SK-N-SH treated with all-trans-retinoic acid at 6 μM for 48 hours (cell line): ENCODE measurements around the gene VPS29.

Experiments
- PPARA ChIP-seq: fragments of 250-450 bp; sonication (Bioruptor Pico); IDR thresholded peaks from 2 replicates; pipeline ENCODE4 v1.5.0; 2020; ENCODE audit warnings: mild to moderate bottlenecking, borderline replicate concordance
- ZNF70 ChIP-seq: fragments of 450-650 bp; formaldehyde crosslinking; IDR thresholded peaks from 2 replicates; pipeline ENCODE4 v1.5.0; 2020; ENCODE audit warnings: mild to moderate bottlenecking, moderate library complexity
- TF ChIP-seq, protein P1 (sequence below): fragments of 250-450 bp; sonication (Bioruptor Pico); IDR thresholded peaks from 2 replicates; pipeline ENCODE4 v1.5.1; 2021; ENCODE audit warnings: mild to moderate bottlenecking, moderate library complexity

DNA sequence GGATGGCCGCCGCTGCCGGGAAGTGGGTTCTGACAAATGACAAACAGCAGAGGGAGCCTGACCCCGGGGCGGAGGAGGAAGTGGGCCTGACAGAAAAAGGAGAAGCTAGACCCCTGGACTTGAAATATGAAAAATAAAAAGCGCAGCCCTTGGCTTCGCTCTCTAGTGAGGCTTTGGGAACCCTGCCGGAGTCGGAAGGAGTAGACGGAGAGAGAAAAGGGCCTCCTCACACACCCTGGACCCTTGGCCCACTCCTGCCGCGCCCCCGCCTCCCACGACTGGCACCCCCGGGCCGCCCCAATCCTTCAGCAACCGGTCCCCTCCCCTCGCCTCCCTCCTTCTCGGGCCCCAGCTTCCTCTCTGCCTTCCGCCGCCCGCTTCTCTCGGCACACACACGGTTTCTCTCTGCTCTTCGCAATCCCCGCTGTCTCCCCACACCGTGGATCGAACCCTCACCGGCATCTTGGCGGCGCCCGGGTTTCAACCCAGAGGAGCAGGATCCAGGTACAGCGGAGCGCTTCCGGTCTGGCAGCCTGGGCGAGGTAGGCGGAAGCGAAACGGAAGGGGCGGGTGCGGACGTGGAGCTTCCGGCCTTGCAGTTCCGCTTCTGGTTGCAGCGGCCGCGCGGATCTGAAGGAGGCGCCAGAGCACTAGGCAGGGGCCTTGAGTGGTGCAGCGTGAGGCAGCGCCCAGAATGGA is 52.0 kb downstream of the VPS29 start, which contains the start of gene ARPC3:
- TF ChIP-seq PPARA: no peak
- TF ChIP-seq, protein P1, sequence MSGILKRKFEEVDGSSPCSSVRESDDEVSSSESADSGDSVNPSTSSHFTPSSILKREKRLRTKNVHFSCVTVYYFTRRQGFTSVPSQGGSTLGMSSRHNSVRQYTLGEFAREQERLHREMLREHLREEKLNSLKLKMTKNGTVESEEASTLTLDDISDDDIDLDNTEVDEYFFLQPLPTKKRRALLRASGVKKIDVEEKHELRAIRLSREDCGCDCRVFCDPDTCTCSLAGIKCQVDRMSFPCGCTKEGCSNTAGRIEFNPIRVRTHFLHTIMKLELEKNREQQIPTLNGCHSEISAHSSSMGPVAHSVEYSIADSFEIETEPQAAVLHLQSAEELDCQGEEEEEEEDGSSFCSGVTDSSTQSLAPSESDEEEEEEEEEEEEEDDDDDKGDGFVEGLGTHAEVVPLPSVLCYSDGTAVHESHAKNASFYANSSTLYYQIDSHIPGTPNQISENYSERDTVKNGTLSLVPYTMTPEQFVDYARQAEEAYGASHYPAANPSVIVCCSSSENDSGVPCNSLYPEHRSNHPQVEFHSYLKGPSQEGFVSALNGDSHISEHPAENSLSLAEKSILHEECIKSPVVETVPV (CRISPR knock-in tag): no peak
- TF ChIP-seq ZNF70: no peak
